Endothelial cell of umbilical vein (primary cell): Measurements from ENCODE around the gene STARD3NL. TPM values are rescaled to one million over a fixed set of nuclear protein-coding genes. Genes with fewer than 3 reads are reported as not detected.

Source experiments
- BruUV-seq: library from RNA; stranded (reverse); fragments of 400-500 nt; replicated peaks from 2 replicates; lab custom pipeline; 2021; lab: Mats Ljungman, UMichigan
- CTCF ChIA-PET: fragments of 300-600, 350-600 bp; sonication (Branson Sonifier 250); formaldehyde crosslinking; loops from one replicate; lab custom pipeline; 2021; ENCODE audit warnings: antibody characterized with exemption, inconsistent platforms; lab: Charles Lee
- POLR2A ChIA-PET: fragments of 300-600, 350-600 bp; sonication (Branson Sonifier 250); formaldehyde crosslinking; loops from one replicate; lab custom pipeline; 2021; ENCODE audit warnings: antibody characterized with exemption, inconsistent platforms; lab: Charles Lee
- DNase-seq: peaks from one replicate; pipeline ENCODE4 v3.0.0-alpha.2; 2011; ENCODE audit warnings: low read depth, low spot score
- FAIRE-seq: peaks from 2 replicates; lab custom pipeline; 2011; peaks lifted over from hg19 to GRCh38; lab: Jason Lieb, UNC
- H2AFZ ChIP-seq: 2 replicates; pipeline ENCODE4 v1.6.0; 2012; ENCODE audit warnings: low read depth, low read length, control low read depth, inconsistent platforms
- H3K27ac ChIP-seq: 2 replicates; pipeline ENCODE4 v1.5.1; 2011; ENCODE audit warnings: low read depth, mild to moderate bottlenecking, control low read depth, low read length, moderate library complexity; ENCODE audit not compliant: insufficient read depth
- H3K27me3 ChIP-seq, 2 experiments: 2 replicates each; pipeline versions ENCODE4 v1.6.0 to v1.6.1; 2011; ENCODE audit warnings: low read length in 2 of 2, mixed read lengths in 1 of 2; ENCODE audit not compliant: control insufficient read depth in 2 of 2, insufficient read depth in 2 of 2
- H3K36me3 ChIP-seq, 2 experiments: 2 replicates in 1 of 2; 3 replicates in 1 of 2; pipeline ENCODE4 v1.5.1; 2011; ENCODE audit warnings: low read length in 2 of 2, mild to moderate bottlenecking in 1 of 2, moderate library complexity in 1 of 2; ENCODE audit not compliant: control insufficient read depth in 2 of 2, insufficient read depth in 2 of 2; ENCODE audit errors: extremely low read depth in 1 of 2
- H3K4me1 ChIP-seq: 3 replicates; pipeline ENCODE4 v1.5.1; 2011; ENCODE audit warnings: mild to moderate bottlenecking, low read length; ENCODE audit not compliant: control insufficient read depth, insufficient read depth; ENCODE audit errors: extremely low read depth
- H3K4me2 ChIP-seq: 2 replicates; pipeline ENCODE4 v1.6.1; 2011; ENCODE audit warnings: low read length, control low read depth, mixed read lengths; ENCODE audit not compliant: insufficient read depth
- H3K4me3 ChIP-seq, 3 experiments: fragments of 200-600 bp in 1 of 3; sonication (generic), shearing (Covaris generic) in 1 of 3; replicated peaks in 1 of 3; 2 replicates each; pipeline ENCODE4 v1.5.1; 2011 to 2016; ENCODE audit warnings: control low read depth in 3 of 3, low read length in 3 of 3, mild to moderate bottlenecking in 2 of 3, inconsistent platforms in 1 of 3, low read depth in 1 of 3, moderate library complexity in 1 of 3; ENCODE audit not compliant: insufficient read depth in 1 of 3
- H3K79me2 ChIP-seq: 2 replicates; pipeline ENCODE4 v1.6.0; 2012; ENCODE audit warnings: low read length, inconsistent platforms; ENCODE audit not compliant: control insufficient read depth, insufficient read depth
- H3K9ac ChIP-seq: replicated peaks from 2 replicates; pipeline ENCODE3; 2011; ENCODE audit warnings: low read length, control low read depth; ENCODE audit not compliant: insufficient read depth; ENCODE audit errors: extremely low read depth
- H3K9me1 ChIP-seq: replicated peaks from 3 replicates; pipeline ENCODE4 v1.6.0; 2011; ENCODE audit warnings: mild to moderate bottlenecking, low read length; ENCODE audit not compliant: control insufficient read depth, insufficient read depth; ENCODE audit errors: extremely low read depth
- H3K9me3 ChIP-seq: replicated peaks from 2 replicates; pipeline ENCODE4 v1.5.1; 2012; ENCODE audit warnings: low read length, inconsistent platforms; ENCODE audit not compliant: control insufficient read depth, insufficient read depth
- H4K20me1 ChIP-seq: replicated peaks from 2 replicates; pipeline ENCODE3; 2011; ENCODE audit warnings: mild to moderate bottlenecking, low read length; ENCODE audit not compliant: control insufficient read depth, insufficient read depth; ENCODE audit errors: extremely low read depth
- CTCF ChIP-seq, 2 donors: IDR thresholded peaks; 1 replicate in 1 of 2; 2 replicates in 1 of 2; pipeline ENCODE4 v1.5.1; 2011; ENCODE audit warnings: low read length in 2 of 2, mild to moderate bottlenecking in 2 of 2, moderate library complexity in 2 of 2, control low read depth in 1 of 2, inconsistent platforms in 1 of 2, low read depth in 1 of 2; ENCODE audit not compliant: insufficient read depth in 1 of 2; ENCODE audit errors: extremely low read depth in 1 of 2
- EZH2 ChIP-seq: IDR thresholded peaks from 2 replicates; pipeline ENCODE4 v1.6.1; 2012; ENCODE audit warnings: borderline replicate concordance, low read depth, mild to moderate bottlenecking, moderate library complexity, low read length, inconsistent platforms; ENCODE audit not compliant: severe bottlenecking
- FOS ChIP-seq: IDR thresholded peaks from 2 replicates; pipeline ENCODE4 v1.6.1; 2011; ENCODE audit warnings: mild to moderate bottlenecking, low read length, moderate library complexity, borderline replicate concordance; ENCODE audit not compliant: insufficient read depth
- GATA2 ChIP-seq: IDR thresholded peaks from 2 replicates; pipeline ENCODE4 v1.7.0; 2011; ENCODE audit warnings: low read depth, mild to moderate bottlenecking, moderate library complexity, mixed read lengths, low read length; ENCODE audit not compliant: insufficient read length, insufficient read depth
- JUN ChIP-seq: IDR thresholded peaks from 2 replicates; pipeline ENCODE4 v1.6.1; 2011; ENCODE audit warnings: borderline replicate concordance, low read depth; ENCODE audit not compliant: insufficient read length, insufficient read depth
- MYC ChIP-seq: IDR thresholded peaks from one replicate; pipeline ENCODE4 v1.6.1; 2011; ENCODE audit warnings: mild to moderate bottlenecking, low read depth, low read length
- POLR2A ChIP-seq: IDR thresholded peaks from 2 replicates; pipeline ENCODE4 v1.6.1; 2012; ENCODE audit warnings: low read depth, mild to moderate bottlenecking, control low read depth, low read length
- POLR2AphosphoS5 ChIP-seq: IDR thresholded peaks from 2 replicates; pipeline ENCODE4 v1.6.1; 2012; ENCODE audit warnings: low read depth, mild to moderate bottlenecking, control low read depth, low read length, moderate library complexity; ENCODE audit not compliant: insufficient read depth
- dilution Hi-C: fragments of 300-500 bp; cut with MboI; formaldehyde crosslinking; loops from one replicate; pipeline ENCODE4 v1.15.0; 2019; ENCODE audit warnings: low sequenced_read_pairs; ENCODE audit not compliant: extremely low pct_ligation_motif_present
- intact Hi-C: fragments of 100-400 bp; cut with micrococcal nuclease; formaldehyde crosslinking; loops from one replicate; pipeline ENCODE4 v1.10.0; 2022
- polyA plus RNA-seq, 4 experiments: library from polyadenylated mRNA; depleted of rRNA in 3 of 4; stranded (reverse) in 3 of 4; unstranded in 1 of 4; fragments of >200 nt; gene quantifications; 2 replicates each; pipeline versions ENCODE4 v1.2.1 to v1.2.3, GENCODE V29; 2011 to 2012; ENCODE audit warnings: missing spikeins in 1 of 4
- total RNA-seq: library from RNA; stranded (reverse); gene quantifications from 2 replicates; pipeline ENCODE4 v1.2.3, GENCODE V29; 2021
- TF ChIP-seq, protein P1 (sequence below): IDR thresholded peaks from 2 replicates; pipeline ENCODE4 v1.6.1; 2011; ENCODE audit not compliant: insufficient read depth, insufficient read length

STARD3NL gene
- total and polyA plus RNA-seq, 2 donors (not counting 3 experiments of a cell fraction or from before 2014, with no cell fraction given), result 52.8 to 73.6 TPM

- TF ChIP-seq MYC, result no peak
- TF ChIP-seq GATA2, result no peak
- no peak for TF ChIP-seq POLR2A
- TF ChIP-seq, protein P1, sequence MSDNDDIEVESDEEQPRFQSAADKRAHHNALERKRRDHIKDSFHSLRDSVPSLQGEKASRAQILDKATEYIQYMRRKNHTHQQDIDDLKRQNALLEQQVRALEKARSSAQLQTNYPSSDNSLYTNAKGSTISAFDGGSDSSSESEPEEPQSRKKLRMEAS, result no peak
- TF ChIP-seq EZH2, result no peak
- TF ChIP-seq CTCF (IDR thresholded peaks at IDR 0.05; ENCODE audit: extremely low read depth in 1 of 2, insufficient read depth in 1 of 2, low read depth in 1 of 2, low read length in 2 of 2), result no peak
- no peak for TF ChIP-seq POLR2AphosphoS5
- TF ChIP-seq FOS, result no peak
- no peak for TF ChIP-seq JUN
- Histone ChIP-seq H3K79me2 (no peaks in the 10 kb centered on the region), H3K4me3 (no peak overlapping the region), H3K27me3 (peaks cover 3 to 20% of the 10 kb centered on the region in 2 experiments), H3K4me2 (no peak overlapping the region), H3K9ac (no peak overlapping the region), H3K9me1 (no peaks in the 10 kb centered on the region), H3K4me1 (no peaks in the 10 kb centered on the region), H2AFZ (no peak overlapping the region), H3K9me3 (no peaks in the 10 kb centered on the region), H3K27ac (no peak overlapping the region), H4K20me1 (no peaks in the 10 kb centered on the region), H3K36me3 (no peaks in the 10 kb centered on the region)
- dilution Hi-C loops (no loop called here), intact Hi-C loops (no loop called here)
- CTCF ChIA-PET, result no interaction called here
- BruUV-seq, result no TSS peak
- FAIRE-seq, result no peak
- no peak for DNase-seq
- POLR2A ChIA-PET, result interaction anchor here (1.0 kb wide), 1 partner anchor 12 kb away, joined by 3 read pairs; no protein-coding TSS in a partner anchor
These were observed 14.4 kb upstream of the STARD3NL start for GRCh38 chr7:38163671-38164070.
